T-helper 2 cell (primary cell): ENCODE data around the gene CLCN6.

ENCODE experiments used
- DNase-seq, 5 experiments: peaks; one replicate each; pipeline versions ENCODE4 v3.0.0 to v3.0.0-alpha.2; 2012 to 2022

The CLCN6 gene

DNA sequence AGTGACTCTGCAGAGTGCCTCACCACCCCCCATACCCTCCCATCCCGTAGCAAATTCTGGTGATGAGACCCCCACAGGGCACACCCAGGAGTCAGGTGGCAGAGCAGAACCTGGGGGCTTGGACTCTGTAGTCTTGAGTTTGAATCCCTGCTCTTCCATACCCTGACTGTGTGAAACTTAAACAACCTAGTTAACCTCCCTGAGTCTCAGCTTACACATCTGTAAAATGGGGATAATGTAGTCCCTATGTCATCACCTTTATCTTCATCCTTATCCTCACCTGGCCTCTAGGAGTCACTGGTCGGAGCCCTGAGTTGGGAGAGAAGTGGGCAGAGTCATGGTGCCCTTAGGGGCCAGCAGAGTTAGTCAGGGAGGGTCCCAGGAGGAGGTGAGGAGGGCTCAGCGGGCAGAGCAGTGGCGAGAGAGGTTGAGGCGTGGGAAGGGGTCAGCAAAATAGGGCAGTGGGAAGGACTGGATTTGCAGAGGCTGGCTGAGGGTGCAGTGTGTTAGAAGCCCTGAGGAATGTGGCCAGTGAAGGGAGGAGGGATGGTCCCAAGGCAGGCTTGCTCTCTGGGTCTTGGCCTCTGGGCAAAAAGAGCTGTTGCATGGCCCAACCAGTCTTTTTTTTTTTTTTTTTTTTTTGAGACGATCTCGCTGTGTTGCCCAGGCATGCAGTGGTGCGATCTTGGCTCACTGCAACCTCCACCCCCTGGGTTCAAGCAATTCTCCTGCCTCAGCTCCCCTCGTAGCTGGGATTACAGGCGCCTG lies 25.4 kb upstream of the CLCN6 start:
- no peak for DNase-seq

DNA sequence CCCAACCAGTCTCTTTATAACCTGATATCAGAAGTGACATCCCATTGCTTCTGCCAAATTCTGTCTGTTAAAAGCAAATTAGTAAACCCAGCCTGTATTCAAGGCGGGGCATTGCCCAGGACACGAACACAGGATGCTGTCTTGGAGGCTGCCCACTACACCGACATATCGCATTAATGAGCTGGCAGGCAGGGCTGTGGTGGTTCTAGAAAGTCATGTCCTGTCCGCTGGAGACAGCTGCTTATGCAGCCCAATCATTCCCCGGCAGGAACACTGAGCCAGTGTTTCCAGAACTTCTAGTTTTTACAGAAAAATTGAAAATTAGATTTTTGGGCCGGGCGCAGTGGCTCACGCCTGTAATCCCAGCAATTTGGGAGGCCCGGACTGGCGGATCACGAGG lies 24.7 kb upstream of the CLCN6 start:
- no peak for DNase-seq

DNA sequence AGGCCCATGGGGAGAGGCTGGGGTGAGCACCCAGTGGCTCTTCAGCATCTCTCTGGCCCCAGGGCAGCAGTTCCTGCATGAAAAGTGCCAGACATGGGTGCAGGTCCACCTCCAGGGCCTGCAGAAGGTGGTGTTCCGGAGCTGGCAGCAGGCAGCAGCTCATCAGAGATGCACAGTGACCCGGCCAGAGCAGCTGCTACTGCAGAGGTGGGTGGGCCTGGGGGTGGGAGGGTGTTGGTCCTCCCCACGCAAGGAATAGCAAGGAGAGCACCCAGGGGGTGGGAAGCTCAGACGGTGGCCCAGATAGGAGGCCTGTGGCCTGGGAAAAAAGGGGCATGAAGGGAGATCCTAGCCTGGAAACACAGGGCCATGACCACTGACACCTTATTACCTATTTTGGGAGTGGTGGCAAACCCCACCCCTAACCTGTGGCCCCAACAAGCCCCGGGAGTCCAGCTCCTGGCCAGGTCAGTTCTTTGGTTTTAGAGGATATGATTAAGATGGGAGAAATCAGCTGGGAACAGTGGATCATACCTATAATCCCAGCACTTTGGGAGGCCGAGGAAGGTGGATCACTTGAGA lies 23.8 kb upstream of the CLCN6 start:
- DNase-seq = no peak

DNA sequence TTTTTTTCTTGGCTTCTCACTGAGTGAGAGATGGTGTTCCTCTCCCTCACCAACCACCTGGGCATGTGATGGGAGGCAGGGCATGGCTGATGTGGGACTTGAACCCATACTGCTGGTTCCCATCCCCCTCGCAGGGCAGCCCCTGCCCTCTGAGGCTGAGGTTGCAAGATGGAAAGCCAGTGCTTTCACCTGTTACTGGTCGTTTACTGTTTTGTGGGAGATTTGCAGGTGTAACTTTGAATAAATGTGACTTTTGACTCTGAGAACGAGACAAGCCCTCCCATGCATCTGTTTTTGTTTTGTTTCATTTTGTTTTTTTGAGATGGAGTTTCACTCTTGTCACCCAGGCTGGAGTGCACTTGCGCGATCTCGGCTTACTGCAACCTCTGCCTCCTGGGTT lies 22.4 kb upstream of the CLCN6 start:
- DNase-seq = no peak

DNA sequence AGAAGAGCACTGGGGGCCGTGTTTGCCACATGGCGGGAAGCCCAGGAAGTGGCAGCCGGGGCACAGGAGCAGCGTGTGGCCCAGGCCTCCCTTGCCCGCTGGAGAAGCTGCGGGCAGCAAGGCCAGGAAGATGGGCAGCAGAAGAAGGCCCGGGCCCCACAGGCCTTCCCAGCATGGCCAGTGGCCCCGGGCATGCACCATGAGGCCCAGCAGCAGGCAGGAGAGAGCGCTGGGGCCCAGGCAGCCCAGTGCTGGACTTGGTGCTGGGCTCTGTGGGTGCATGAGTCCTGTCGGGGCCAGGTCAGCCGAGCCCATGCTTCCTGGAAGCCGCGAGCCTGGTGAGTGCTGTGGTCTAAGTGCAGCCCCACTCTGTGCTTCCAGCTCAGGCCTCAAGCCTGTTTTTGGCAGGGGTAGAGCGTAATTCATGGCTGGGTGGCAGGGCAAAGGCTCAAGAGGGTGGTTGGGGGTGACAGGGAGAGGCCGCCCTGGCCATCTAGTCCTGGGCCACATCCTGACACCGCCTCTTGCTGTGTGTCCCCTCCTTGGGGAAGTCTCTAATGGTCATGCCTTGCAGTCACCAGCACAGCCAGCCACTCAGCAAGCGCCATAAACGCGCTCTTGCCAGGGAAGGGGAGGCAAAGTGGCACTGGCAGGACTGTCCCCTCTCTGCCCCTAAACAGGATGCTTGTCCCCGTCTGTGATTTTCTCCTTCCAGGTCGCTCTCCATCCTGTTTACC lies 21.6 kb upstream of the CLCN6 start:
- DNase-seq = no peak

DNA sequence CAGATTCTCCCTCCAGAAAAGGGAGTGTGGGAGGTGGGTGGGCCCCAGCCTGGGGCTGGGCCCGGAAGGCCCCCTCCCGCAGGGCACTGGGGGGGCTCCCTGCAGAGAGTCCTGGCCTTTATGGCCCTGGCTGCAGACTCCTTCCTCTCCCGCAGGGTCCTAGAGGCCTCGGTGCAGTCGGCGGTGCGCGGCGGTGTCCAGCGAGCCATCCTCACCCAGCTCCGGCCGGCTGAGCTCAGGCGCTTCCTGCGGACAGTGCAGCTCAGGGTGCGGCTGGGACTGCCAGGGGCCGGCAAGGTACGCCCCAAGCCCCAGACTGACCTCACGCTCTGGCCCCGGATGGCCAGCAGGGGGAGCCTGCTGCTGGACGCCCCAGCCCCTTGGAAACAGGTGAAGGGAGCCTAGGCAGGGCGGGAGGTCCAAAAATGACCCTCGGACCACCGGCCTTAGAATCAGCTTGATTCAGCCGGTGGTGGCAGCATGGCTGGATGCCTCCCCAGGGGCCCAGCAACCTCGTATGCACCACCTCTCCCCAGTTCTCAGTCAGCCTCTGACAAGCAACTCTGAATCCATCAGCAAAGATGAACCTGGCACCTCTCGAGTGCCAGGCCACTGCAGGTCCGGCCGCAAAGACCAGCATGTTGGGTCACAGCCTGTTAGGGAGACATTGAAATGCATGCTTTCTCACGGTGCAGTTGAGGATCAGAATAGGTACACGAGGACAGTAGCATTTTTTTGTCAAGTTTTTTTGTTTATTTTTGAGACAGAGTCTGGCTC lies 20.8 kb upstream of the CLCN6 start:
- DNase-seq = peak in 1 of 5 experiments; percentile 18

DNA sequence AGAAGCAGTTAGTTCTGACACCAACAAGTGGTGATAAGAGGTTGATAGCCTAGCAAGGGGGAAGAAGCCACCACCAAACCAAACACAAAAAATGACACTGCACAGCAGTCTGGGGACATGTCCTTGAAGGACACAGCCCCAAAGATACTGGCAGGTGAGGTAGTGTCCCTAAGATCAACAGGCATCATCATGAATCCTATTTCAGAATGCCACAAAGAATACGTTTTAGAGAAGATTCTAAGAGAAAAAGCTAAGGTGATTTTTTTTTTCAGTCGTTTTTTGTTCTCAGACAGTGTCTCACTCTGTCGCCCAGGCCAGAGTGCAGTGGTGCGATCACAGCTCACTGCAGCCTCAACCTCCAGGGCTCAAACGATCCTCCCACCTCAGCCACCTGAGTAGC lies 19.8 kb upstream of the CLCN6 start:
- DNase-seq = no peak

DNA sequence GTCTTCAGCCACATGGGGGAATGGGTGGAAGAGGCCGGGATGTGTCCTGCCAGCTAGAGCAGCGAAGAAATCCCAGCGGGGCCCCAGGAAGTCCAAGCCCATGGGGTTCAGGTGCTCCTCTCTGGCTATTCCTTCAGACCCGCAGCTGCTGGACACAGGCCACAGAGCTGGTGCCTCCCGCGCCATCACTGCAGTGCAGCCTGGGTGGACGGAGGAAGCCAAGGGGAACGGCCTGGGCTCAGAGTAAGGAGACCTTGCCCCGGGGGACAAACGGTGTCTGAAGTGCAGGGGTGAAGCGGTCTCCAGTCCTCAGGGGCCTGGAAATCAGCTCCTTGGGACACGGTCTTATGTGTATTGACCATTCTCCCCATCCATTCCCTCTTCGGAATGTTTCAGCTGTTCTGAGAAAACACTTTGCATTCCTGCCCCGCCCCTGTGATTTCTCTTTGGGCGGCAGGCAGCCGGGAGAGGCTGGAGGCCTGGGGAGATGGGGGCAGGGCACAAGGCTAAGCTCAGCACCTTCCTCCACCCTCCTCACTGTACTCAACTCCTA lies 18.7 kb upstream of the CLCN6 start:
- no peak for DNase-seq

DNA sequence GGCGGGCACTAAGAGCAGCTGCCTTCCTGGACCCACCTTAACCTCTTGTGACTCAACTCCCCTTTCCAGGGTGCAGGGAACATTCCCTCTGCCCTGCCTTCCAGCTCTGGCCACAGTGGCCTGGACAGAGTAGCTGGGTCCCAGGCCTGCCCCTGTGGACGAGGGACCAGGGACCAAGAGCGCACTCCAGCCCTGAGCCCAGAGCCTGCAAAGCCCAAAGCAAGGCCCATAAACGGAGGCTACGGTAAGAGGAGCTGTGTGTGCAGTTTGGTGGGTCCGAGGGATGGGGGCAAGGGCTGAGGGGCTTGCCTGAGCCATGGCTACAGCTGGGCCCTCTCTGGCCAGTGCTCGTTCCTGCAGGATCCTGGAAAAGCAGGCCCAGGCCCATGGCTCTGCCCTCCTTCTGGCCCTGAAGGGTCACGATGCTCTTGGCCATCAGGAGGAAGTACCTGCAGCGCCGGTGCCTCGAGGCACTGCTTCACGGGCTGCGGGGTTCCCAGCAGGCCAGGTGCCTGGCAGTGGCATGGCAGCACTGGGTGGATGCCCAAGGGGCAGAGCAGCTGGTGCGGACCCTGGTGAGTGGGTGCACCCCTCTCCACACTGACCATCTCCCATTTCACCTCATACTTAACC lies 18.1 kb upstream of the CLCN6 start:
- DNase-seq = no peak

DNA sequence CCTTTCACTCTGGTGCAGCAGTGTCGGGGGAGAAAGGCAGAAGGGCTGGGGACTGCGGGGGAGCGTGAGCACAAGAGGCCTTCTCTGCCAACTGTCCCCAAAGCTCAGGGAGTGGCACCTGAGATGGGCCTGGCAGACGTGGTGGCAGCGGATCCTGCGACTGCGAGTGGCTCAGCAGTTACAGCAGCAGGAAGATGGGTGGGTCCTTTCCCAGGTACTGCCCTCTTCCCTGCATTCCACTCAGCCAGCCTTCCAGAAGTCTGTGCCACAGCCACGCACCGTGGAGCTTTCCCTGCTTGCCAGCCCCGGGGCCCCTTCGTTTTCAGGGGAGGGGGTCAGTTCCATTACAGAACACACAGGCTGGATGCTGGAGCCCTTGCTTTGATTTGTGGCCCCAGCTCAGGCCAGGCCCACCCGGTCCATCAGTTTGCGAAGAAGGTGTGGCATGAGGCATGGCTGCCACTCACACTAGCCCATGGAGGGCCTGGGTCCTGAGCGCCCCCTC lies 17.4 kb upstream of the CLCN6 start:
- no peak for DNase-seq

DNA sequence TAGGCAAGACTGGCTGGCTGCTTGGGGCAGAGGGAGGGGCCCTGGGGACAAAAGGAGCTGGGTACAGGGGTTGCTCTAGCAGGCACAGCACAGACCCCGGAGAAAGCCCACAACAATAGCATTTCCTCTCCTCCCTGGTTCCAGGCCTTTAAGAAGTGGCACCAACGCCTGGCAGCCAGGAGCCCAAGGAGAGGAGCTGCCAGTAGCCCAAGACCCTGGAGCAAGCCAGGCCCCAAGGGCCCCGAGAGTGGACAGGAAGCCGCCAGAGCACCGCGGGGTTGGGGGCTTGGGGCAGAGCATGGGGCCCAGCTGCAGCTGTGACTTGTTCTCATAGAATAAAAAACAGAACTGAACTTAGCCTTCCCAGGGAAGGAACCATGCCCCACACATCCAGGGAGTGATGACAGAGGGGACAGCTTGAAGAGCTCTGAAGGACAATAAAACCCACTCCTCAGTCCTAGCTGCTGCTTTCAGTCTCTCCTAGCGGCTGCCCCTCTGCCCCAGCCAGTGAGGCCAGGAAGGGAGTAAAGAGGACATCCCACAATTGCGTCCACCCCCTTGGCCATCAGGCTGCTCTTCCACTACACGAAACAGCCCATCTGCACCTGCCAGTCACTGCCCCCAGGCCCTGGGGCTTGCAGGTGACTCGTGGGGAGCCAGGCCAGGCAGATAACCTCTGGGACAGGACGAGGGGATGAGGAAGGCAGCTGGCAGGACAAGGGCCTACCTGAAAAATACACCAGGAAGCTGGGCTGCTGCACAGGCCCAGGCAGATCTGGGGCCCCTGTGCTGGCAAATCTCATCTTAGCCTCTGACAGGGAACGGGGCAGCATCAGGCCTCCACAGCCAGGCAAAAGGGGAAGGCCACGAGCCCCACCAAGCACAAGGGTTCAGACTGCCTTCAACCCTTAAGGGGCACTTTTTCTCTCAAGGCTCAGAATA lies 16.6 kb upstream of the CLCN6 start:
- DNase-seq = no peak

DNA sequence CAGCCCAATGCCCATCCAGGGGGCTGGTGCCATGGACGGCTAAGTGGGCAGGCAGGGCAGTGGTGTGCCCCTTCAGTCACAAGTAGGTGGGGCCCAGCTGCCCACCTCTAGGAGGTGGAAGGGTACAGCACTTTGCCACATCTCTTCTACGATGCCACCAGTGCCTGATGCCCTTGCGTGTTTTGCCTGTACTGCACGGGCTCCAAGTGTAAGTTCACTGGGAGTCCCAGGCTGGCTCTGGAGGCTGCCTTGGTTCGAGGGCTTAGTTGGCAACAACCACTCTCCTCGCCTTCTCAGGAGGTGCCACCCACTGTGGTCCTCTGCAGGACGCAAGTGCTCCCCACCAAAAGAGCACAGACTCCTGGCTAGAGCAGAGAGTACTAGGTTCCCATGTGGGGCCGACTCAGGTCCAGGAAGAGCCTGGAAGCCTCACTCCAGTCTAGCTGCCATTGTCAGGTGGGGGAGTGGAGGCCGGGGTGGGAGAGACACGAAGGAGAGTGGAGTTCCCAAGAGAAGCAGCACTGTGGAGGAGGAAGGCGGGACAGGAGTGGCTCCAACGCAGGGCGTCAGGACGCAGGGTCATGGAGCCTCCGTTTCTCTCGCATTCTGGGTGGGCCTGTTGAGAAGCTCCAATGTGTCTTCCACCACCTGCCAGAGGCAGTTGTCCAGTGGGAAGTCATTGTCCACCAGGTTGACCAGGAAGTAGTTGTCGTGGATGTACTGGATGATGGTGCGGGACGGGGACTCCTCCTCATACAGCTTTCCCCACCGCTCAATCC lies 15.7 kb upstream of the CLCN6 start:
- DNase-seq = no peak

DNA sequence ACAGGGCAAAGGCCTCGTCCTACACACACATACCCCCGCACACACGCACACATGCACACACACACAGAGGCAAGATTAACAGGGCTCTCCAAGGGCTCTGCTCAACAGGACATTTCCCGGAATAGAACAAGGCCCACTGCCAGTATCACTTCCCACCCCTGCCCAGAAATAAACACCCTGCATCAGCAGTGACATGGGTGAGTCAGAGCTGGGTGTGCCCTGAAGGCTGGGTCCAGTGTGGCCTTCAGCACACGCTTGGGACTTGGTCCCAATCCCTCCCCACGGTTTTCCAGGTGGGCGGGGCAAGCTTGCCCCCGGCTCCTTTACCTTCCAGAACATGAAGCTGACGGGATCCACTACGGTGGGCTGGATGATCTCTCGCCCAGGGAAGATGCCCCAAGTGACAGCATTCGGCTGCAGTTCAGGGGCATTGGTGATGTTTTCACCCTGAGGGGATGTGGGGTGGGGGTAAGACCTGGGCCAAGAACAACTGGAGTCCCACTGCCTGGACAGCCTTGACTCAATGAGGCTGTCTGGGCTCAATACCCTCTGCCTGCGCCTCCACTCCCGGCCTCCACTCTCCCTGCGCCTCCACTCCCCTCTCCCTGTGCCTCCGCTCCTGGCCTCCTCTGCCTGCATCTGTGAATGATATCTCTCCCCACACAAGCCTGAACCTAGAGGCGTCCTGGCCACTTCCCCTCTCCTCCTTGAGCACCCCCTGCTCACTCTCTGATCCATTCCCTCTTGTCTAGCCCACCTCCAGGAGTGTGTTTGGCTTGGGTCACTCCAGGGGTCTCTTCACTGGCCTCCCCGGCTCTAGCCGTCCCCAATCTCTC lies 14.9 kb upstream of the CLCN6 start:
- no peak for DNase-seq

DNA sequence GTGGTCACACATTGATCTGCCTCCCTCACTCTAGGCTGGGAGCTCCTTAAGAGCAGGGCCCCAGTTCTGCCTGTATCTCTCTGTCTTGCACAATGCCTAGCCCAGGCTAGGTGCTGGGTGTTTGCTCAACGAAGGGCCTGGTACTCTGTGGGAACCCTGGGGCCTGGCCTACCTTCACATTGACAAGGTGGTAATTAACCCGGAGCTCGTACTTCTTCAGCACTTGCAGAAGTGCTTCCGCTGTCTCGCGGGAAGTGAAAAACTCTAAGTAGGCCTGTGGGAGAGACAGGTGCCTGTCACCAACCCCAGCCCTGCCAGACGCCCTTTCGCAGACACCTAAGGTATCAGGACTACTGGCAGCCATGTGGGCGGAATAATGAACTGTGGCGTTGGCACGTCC lies 13.9 kb upstream of the CLCN6 start:
- DNase-seq = no peak

DNA sequence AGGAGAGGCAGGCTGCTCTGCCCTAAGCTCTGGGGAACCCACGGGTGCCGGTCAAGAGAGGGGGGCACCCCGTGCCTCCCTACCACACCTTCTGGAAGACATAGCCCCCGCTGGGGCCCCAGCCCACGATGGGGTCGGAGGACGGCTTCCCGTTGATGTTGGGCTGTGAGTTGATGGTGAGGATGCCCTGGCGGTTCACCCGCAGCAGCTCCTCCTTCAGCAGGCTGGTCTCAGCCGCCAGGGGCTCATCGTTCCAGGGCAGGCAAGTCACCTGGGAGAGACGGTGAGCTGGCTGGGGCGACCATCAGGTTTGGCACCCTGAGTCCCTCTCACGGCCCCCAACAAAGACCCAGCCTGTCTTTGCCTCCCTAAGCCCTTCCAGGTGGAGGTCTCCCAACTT lies 12.2 kb upstream of the CLCN6 start:
- no peak for DNase-seq

DNA sequence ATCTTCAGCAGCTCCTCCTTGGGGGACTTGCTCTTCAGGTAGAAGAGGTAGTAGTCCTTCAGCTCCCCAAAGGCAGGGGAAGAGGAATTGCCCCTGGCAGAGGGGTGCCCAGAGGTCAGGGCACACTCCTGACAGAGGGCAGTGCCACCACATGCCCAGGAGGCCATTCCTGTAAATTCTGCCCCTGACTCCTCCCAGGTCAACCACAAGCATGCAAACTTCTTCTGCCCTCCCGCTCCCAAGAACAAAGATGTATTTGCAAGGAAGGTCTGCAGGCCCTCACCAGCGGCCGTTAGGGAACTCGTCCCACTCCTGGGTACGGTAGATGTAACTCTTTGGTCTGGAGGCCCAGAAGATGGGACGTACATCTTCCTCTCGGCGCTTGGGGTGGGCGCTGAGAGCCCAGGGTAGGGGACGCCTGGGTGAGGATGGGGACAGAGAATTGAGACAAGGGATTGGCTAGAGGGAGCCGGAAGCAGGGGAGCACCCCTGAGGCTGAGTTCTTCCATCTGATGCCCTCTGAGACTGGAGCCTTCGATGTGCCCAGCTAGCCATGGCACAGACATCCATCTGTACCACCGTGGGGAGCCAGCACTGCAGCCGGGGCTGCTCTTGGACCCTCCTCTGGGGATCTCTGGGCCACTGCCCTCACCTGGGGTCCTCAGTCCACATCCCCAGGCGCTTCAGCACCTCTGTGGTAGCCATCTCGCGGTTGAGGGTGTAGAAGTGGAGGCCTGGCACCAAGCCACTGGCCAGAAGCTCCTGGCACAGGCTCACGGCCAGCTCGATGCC lies 11.3 kb upstream of the CLCN6 start:
- no peak for DNase-seq

DNA sequence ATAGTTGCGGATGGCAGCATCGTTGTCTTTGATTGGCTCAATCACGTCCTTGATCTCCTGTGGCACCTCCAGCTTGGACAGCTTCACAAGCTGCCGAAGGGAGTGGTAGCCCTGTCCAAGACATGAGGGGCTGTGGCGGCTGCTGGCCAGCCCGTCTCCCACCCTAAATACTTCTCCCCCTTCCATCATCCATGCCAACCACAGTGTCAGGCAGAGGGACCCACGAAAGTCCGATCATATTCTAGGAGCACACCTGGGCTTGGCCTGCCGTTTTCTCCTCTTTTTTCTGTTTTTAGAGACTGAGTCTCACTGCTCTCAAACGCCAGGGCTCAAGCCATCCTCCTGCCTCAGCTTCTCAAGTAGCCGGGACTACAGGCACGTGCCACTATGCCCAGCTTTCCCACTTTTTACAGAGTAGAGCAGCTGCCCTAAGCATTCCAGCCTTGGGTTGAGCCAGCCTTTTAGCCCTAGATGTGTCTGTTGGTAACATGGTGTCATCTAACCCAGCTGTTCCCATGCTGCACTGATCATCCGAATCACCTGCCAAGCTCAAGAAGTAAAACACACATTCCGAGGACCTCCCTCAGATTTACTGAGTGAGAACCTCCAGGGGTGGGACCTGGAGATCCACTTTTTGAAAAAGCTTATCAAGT lies 10.6 kb upstream of the CLCN6 start:
- no peak for DNase-seq
